H1 (cell line): ENCODE results near the gene HDHD5. TPM values are rescaled to one million over a fixed set of nuclear protein-coding genes. Genes with fewer than 3 reads are reported as not detected.

ENCODE experiments used
- ASH2L ChIP-seq: fragments of 200-600, 300-600 bp; sonication (generic); IDR thresholded peaks from one replicate; pipeline ENCODE4 v1.7.1; 2017; ENCODE audit warnings: low read length
- CHD2 ChIP-seq: IDR thresholded peaks from 2 replicates; pipeline ENCODE4 v1.6.1; 2012; ENCODE audit warnings: low read length, improper control_type of control experiment
- RFX5 ChIP-seq: IDR thresholded peaks from 2 replicates; pipeline ENCODE4 v1.6.1; 2011; ENCODE audit warnings: low read depth, low read length, improper control_type of control experiment, borderline replicate concordance
- SIN3A ChIP-seq, 2 experiments: IDR thresholded peaks in 1 of 2; conservative IDR thresholded peaks in 1 of 2; 2 replicates each; pipeline ENCODE4 v1.6.1; 2011 to 2012; ENCODE audit warnings: low read length in 2 of 2, improper control_type of control experiment in 1 of 2, low read depth in 1 of 2, mild to moderate bottlenecking in 1 of 2
- SUZ12 ChIP-seq: fragments of 200-600 bp; sonication (generic); IDR thresholded peaks from 2 replicates; pipeline ENCODE4 v1.6.1; 2012; ENCODE audit warnings: mild to moderate bottlenecking, inconsistent platforms, low read length, moderate library complexity, mixed read lengths
- TCF12 ChIP-seq: IDR thresholded peaks from 2 replicates; pipeline ENCODE4 v1.6.1; 2011; ENCODE audit warnings: low read depth, mild to moderate bottlenecking, low read length
- polyA plus RNA-seq, 7 experiments: library from polyadenylated mRNA; depleted of rRNA in 3 of 7; stranded (reverse) in 5 of 7; unstranded in 2 of 7; fragments of >200 nt in 5 of 7; fragments of 200-250 nt in 2 of 7; gene quantifications; 1 replicate in 5 of 7; 2 replicates in 1 of 7; 4 replicates in 1 of 7; pipeline versions ENCODE4 v1.2.1 to v1.2.3, GENCODE V29; 2011 to 2013; ENCODE audit warnings: missing spikeins in 2 of 7, mixed read lengths in 2 of 7
- total RNA-seq: library from RNA; stranded (reverse); fragmentation: NEBNext Ultra II Directional; extraction: Animal tissue kit (Norgen Biotek cat#: 25700); gene quantifications from 2 replicates; pipeline ENCODE4 v1.2.1, GENCODE V29; 2021
- TF ChIP-seq, protein P1 (sequence below): IDR thresholded peaks from 2 replicates; pipeline ENCODE4 v1.6.1; 2011; ENCODE audit warnings: low read length, improper control_type of control experiment
- TF ChIP-seq, protein P2 (sequence below): fragments of 300-600 bp; sonication (generic); IDR thresholded peaks from 2 replicates; pipeline ENCODE4 v1.7.1; 2012; ENCODE audit warnings: low read length, moderate library complexity, mild to moderate bottlenecking, inconsistent platforms; ENCODE audit not compliant: insufficient replicate concordance

The HDHD5 gene
- total and polyA plus RNA-seq, 2 of the 8 experiments (the other 6 are each of a cell fraction or from before 2014, with no cell fraction given), result 68.3 to 123 TPM

DNA sequence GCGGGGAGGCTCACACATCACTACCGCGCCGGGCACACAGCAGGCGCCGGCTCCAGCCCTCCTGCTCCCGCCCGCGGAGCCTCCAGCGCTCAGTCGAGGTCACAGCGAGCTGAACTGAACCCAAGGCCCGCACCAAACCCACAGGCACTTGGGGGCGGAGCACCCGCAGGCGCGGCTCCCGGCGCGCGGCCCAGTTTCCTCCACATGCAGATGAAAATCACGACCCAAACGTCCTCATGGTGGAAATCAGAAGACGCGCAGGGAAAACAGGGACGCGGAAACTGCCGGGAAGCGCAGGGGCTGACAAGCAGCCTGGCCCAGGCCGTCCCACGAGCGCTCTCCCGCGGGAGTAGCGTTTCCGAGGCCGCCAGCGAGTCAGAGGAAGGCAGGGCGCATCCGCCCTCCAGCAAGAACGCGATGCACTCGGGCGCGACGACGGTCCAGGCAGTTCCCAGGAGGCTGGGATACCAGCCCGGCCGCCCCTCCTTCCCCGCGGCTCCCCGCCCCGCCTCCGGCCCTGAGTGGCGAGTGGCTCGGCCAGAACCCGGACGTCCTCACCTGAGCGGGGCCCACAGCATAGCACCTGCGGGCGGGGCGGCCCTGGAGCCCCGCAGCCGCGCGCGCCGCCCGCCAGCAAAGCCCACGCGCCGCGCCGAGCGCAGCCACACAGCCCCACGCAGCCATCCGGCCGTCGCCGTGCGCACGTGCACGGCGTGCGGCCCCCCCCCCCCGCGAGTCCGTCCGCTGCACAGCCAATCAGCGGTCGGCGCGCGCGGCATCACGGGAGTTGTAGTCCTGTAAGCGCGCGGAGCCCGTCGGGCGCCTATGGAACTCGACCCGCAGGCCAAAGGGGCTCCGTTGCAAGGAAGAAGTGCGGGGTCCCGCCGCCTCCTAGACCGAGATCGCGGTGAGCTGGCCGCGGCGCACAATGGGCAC is at the start of gene HDHD5 (continued):
- TF ChIP-seq, protein P1, sequence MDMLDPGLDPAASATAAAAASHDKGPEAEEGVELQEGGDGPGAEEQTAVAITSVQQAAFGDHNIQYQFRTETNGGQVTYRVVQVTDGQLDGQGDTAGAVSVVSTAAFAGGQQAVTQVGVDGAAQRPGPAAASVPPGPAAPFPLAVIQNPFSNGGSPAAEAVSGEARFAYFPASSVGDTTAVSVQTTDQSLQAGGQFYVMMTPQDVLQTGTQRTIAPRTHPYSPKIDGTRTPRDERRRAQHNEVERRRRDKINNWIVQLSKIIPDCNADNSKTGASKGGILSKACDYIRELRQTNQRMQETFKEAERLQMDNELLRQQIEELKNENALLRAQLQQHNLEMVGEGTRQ, result 0 out of 2 replicates have a peak, but pooled peaks have one; percentile 9
- TF ChIP-seq ASH2L, result peak; percentile 72
- no peak for TF ChIP-seq TCF12
- TF ChIP-seq SIN3A (conservative IDR thresholded peaks at IDR 0.05 in 1 of 2, IDR thresholded peaks at IDR 0.05 in 1 of 2; ENCODE audit: low read depth in 1 of 2, low read length in 2 of 2), result peak in 1 of 2 experiments; percentile 17; a peak in 2 of 4 replicates
- TF ChIP-seq RFX5, result no peak
- TF ChIP-seq CHD2, result 0 out of 2 replicates have a peak, but pooled peaks have one; percentile 35
- TF ChIP-seq SUZ12, result peak; percentile 35; the same call in 1 of the 2 replicates
- TF ChIP-seq, protein P2, sequence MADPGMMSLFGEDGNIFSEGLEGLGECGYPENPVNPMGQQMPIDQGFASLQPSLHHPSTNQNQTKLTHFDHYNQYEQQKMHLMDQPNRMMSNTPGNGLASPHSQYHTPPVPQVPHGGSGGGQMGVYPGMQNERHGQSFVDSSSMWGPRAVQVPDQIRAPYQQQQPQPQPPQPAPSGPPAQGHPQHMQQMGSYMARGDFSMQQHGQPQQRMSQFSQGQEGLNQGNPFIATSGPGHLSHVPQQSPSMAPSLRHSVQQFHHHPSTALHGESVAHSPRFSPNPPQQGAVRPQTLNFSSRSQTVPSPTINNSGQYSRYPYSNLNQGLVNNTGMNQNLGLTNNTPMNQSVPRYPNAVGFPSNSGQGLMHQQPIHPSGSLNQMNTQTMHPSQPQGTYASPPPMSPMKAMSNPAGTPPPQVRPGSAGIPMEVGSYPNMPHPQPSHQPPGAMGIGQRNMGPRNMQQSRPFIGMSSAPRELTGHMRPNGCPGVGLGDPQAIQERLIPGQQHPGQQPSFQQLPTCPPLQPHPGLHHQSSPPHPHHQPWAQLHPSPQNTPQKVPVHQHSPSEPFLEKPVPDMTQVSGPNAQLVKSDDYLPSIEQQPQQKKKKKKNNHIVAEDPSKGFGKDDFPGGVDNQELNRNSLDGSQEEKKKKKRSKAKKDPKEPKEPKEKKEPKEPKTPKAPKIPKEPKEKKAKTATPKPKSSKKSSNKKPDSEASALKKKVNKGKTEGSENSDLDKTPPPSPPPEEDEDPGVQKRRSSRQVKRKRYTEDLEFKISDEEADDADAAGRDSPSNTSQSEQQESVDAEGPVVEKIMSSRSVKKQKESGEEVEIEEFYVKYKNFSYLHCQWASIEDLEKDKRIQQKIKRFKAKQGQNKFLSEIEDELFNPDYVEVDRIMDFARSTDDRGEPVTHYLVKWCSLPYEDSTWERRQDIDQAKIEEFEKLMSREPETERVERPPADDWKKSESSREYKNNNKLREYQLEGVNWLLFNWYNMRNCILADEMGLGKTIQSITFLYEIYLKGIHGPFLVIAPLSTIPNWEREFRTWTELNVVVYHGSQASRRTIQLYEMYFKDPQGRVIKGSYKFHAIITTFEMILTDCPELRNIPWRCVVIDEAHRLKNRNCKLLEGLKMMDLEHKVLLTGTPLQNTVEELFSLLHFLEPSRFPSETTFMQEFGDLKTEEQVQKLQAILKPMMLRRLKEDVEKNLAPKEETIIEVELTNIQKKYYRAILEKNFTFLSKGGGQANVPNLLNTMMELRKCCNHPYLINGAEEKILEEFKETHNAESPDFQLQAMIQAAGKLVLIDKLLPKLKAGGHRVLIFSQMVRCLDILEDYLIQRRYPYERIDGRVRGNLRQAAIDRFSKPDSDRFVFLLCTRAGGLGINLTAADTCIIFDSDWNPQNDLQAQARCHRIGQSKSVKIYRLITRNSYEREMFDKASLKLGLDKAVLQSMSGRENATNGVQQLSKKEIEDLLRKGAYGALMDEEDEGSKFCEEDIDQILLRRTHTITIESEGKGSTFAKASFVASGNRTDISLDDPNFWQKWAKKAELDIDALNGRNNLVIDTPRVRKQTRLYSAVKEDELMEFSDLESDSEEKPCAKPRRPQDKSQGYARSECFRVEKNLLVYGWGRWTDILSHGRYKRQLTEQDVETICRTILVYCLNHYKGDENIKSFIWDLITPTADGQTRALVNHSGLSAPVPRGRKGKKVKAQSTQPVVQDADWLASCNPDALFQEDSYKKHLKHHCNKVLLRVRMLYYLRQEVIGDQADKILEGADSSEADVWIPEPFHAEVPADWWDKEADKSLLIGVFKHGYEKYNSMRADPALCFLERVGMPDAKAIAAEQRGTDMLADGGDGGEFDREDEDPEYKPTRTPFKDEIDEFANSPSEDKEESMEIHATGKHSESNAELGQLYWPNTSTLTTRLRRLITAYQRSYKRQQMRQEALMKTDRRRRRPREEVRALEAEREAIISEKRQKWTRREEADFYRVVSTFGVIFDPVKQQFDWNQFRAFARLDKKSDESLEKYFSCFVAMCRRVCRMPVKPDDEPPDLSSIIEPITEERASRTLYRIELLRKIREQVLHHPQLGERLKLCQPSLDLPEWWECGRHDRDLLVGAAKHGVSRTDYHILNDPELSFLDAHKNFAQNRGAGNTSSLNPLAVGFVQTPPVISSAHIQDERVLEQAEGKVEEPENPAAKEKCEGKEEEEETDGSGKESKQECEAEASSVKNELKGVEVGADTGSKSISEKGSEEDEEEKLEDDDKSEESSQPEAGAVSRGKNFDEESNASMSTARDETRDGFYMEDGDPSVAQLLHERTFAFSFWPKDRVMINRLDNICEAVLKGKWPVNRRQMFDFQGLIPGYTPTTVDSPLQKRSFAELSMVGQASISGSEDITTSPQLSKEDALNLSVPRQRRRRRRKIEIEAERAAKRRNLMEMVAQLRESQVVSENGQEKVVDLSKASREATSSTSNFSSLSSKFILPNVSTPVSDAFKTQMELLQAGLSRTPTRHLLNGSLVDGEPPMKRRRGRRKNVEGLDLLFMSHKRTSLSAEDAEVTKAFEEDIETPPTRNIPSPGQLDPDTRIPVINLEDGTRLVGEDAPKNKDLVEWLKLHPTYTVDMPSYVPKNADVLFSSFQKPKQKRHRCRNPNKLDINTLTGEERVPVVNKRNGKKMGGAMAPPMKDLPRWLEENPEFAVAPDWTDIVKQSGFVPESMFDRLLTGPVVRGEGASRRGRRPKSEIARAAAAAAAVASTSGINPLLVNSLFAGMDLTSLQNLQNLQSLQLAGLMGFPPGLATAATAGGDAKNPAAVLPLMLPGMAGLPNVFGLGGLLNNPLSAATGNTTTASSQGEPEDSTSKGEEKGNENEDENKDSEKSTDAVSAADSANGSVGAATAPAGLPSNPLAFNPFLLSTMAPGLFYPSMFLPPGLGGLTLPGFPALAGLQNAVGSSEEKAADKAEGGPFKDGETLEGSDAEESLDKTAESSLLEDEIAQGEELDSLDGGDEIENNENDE, result no peak
